ENCODE data around the gene FCRL5. TPM values are rescaled to one million over a fixed set of nuclear protein-coding genes. Genes with fewer than 3 reads are reported as not detected.
A peak's percentile ranks its signal among the peaks of the same experiment; 100 is the strongest.

FCRL5 gene
- total and polyA plus RNA-seq, 2 donors from 2014 or later, result 10.3 TPM; not detected in 1

DNA sequence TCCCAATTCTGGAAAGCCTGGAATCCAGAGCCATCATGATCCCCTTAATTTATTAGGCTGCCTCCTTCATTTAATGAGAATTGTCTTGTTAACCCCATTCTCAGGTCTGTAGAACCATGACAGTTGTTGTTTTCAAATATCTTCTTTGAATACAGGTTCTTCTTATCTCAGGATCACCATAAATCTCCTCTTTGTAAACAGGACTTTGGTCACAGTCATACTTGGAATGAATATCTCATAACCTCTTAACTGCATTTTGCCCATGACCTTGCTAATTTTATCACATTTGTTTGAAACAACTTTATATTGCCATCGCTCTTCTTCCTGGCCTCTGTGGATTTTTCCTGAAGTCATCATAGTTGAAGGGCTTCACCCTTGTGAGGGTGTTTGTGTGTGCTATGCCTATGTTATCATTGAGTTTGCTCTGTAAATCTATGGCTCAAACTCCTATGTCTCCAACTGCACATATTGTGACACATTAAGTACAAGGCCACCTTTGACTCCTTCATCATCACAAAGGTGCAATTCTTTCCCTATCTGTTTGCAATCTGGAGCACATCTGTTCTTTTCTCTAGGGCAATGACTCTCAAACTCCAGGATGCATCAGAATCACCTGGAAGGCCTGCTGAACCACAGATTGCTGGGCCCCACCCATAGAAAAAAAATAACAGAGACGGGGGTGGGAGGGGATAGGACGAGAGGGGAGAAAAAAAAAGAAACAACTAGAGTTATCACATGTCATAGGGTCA is 54.2 kb downstream of the FCRL5 start:
- Histone ChIP-seq H3K9me3 (ENCODE audit: control insufficient read depth in 2 of 3, insufficient read depth in 1 of 3, low read length in 3 of 3) (no peaks in the 10 kb centered on the region), H3K4me1 (ENCODE audit: control insufficient read depth in 2 of 3, insufficient read depth in 2 of 3, low read depth in 1 of 3, low read length in 3 of 3) (no peaks in the 10 kb centered on the region), H3K4me3 (ENCODE audit: low read length in 3 of 3) (no peak overlapping the region), H3K9ac (ENCODE audit: low read length in 3 of 3) (no peak overlapping the region), H3K27ac (ENCODE audit: low read depth in 2 of 2, low read length in 2 of 2) (no peak overlapping the region), H3K27me3 (ENCODE audit: control insufficient read depth, insufficient read depth, low read length) (no peaks in the 10 kb centered on the region), H3K36me3 (ENCODE audit: control insufficient read depth in 2 of 3, insufficient read depth in 3 of 3, low read length in 3 of 3) (no peaks in the 10 kb centered on the region)
- TF ChIP-seq, protein P1, sequence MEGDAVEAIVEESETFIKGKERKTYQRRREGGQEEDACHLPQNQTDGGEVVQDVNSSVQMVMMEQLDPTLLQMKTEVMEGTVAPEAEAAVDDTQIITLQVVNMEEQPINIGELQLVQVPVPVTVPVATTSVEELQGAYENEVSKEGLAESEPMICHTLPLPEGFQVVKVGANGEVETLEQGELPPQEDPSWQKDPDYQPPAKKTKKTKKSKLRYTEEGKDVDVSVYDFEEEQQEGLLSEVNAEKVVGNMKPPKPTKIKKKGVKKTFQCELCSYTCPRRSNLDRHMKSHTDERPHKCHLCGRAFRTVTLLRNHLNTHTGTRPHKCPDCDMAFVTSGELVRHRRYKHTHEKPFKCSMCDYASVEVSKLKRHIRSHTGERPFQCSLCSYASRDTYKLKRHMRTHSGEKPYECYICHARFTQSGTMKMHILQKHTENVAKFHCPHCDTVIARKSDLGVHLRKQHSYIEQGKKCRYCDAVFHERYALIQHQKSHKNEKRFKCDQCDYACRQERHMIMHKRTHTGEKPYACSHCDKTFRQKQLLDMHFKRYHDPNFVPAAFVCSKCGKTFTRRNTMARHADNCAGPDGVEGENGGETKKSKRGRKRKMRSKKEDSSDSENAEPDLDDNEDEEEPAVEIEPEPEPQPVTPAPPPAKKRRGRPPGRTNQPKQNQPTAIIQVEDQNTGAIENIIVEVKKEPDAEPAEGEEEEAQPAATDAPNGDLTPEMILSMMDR (IDR thresholded peaks at IDR 0.05; ENCODE audit: borderline replicate concordance, extremely low read depth, insufficient read depth), result no peak
- DNase-seq, result no peak
- intact Hi-C loops (cut with DNase I), result no loop called here
- no peak for FAIRE-seq

DNA sequence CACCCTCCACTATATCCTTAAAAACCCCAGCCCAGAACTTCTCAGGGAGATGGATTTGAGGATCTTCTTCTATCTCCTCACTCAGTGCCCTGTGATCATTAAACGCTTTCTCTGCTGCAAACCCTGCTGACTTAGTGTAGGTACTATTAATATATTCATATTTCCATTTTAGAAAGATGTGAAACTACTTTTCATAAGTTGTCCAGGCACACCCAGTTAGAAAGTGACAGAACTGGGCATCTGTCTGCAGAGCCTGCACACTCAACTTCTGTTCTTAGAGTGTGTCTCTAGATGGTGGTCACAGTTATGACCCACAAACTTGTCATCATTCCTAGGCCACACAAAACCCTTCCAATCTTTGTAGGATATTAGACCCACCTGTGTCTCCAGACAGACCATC is 55.0 kb downstream of the FCRL5 start:
- TF ChIP-seq, protein P1 (IDR thresholded peaks at IDR 0.05; ENCODE audit: borderline replicate concordance, extremely low read depth, insufficient read depth), result no peak
- H3K9ac ChIP-seq (ENCODE audit: low read length in 3 of 3), result no peak overlapping the region
- FAIRE-seq (no peak), DNase-seq (no peak)
- H3K4me1 ChIP-seq (ENCODE audit: control insufficient read depth in 2 of 3, insufficient read depth in 2 of 3, low read depth in 1 of 3, low read length in 3 of 3), result no peaks in the 10 kb centered on the region
- H3K36me3 ChIP-seq (ENCODE audit: control insufficient read depth in 2 of 3, insufficient read depth in 3 of 3, low read length in 3 of 3), result no peaks in the 10 kb centered on the region
- no peaks in the 10 kb centered on the region for H3K27me3 ChIP-seq (ENCODE audit: control insufficient read depth, insufficient read depth, low read length)
- H3K27ac ChIP-seq (ENCODE audit: low read depth in 2 of 2, low read length in 2 of 2), result no peak overlapping the region
- intact Hi-C loops (cut with DNase I), result no loop called here
- no peak overlapping the region for H3K4me3 ChIP-seq (ENCODE audit: low read length in 3 of 3)
- no peaks in the 10 kb centered on the region for H3K9me3 ChIP-seq (ENCODE audit: control insufficient read depth in 2 of 3, insufficient read depth in 1 of 3, low read length in 3 of 3)

DNA sequence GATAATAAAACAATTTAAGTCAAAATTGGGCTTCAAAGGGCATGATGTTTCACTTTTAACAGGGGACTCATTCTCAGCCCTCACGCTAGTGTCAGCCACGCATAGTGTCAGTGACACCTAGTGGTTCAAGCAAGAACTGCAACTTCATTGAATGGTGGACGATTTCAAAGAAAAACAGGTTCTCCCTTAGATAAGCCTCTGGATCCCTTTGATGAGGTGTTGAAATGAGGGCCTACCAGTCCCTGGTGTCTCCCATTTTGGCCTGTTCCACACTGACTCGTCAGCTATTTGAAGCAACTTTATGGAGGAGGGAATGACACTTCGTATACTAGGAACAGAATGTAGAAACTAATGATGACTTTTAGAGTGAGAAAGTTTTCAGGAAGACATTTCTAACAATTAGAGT is 56.2 kb downstream of the FCRL5 start:
- Histone ChIP-seq H3K9me3 (ENCODE audit: control insufficient read depth in 2 of 3, insufficient read depth in 1 of 3, low read length in 3 of 3) (no peaks in the 10 kb centered on the region), H3K27ac (ENCODE audit: low read depth in 2 of 2, low read length in 2 of 2) (no peak overlapping the region), H3K9ac (ENCODE audit: low read length in 3 of 3) (no peak overlapping the region), H3K4me1 (ENCODE audit: control insufficient read depth in 2 of 3, insufficient read depth in 2 of 3, low read depth in 1 of 3, low read length in 3 of 3) (no peaks in the 10 kb centered on the region), H3K27me3 (ENCODE audit: control insufficient read depth, insufficient read depth, low read length) (no peaks in the 10 kb centered on the region), H3K4me3 (ENCODE audit: low read length in 3 of 3) (no peak overlapping the region), H3K36me3 (ENCODE audit: control insufficient read depth in 2 of 3, insufficient read depth in 3 of 3, low read length in 3 of 3) (no peaks in the 10 kb centered on the region)
- TF ChIP-seq, protein P1 (IDR thresholded peaks at IDR 0.05; ENCODE audit: borderline replicate concordance, extremely low read depth, insufficient read depth), result peak; percentile 83
- FAIRE-seq (peak; percentile 84), DNase-seq (peak in 3 of 5 donors; percentile 26 to 62 (median 59))
- intact Hi-C loops (cut with DNase I), result no loop called here
